SU-DHL-6 (cell line): ENCODE data around the gene TAF1C.

ENCODE experiments used
- EZH2phosphoT487 ChIP-seq: fragments of 200-600 bp; sonication (generic), shearing (Covaris generic); conservative IDR thresholded peaks from 2 replicates; pipeline ENCODE4 v1.6.1; 2018; ENCODE audit warnings: mild to moderate bottlenecking, antibody characterized with exemption, low read length, moderate library complexity, mixed read lengths
- TF ChIP-seq, protein P1 (sequence below): fragments of 200-600 bp; sonication (generic); IDR thresholded peaks from one replicate; pipeline ENCODE4 v1.5.1; 2017; ENCODE audit warnings: antibody characterized with exemption, mild to moderate bottlenecking, low read length, moderate library complexity; ENCODE audit not compliant: insufficient read depth, poor library complexity, severe bottlenecking

DNA sequence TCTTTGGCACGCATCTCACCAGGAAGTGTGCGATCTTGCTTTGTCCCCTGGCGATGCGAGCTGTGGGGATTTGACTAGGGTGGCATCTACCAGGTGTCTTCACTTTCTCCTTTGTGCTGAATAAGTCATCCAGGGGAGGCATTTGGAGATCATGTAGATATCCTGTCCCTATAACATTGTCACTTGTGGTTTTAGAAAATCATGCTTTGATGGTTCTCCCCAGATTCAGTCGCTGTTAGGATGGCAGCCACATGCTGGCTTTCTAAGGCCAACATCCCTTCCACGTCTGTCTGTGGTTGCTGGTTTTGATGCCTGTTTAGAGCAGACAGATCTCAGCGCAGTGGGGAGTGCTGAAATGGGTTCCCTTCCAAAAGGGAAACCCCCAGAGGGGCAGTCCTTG lies 6.6 kb upstream of the TAF1C start:
- TF ChIP-seq, protein P1, sequence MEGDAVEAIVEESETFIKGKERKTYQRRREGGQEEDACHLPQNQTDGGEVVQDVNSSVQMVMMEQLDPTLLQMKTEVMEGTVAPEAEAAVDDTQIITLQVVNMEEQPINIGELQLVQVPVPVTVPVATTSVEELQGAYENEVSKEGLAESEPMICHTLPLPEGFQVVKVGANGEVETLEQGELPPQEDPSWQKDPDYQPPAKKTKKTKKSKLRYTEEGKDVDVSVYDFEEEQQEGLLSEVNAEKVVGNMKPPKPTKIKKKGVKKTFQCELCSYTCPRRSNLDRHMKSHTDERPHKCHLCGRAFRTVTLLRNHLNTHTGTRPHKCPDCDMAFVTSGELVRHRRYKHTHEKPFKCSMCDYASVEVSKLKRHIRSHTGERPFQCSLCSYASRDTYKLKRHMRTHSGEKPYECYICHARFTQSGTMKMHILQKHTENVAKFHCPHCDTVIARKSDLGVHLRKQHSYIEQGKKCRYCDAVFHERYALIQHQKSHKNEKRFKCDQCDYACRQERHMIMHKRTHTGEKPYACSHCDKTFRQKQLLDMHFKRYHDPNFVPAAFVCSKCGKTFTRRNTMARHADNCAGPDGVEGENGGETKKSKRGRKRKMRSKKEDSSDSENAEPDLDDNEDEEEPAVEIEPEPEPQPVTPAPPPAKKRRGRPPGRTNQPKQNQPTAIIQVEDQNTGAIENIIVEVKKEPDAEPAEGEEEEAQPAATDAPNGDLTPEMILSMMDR = no peak
- no peak for TF ChIP-seq EZH2phosphoT487
